SK-N-SH treated with all-trans-retinoic acid at 6 μM for 48 hours (cell line): Measurements from ENCODE around the gene BEGAIN.

ENCODE experiments used
- ATAC-seq: fragments of 200-7000 bp; cut with Tn5 transposase; 3 replicates; pipeline ENCODE4 v1.9.1; 2020; ENCODE audit warnings: mild to moderate bottlenecking, moderate library complexity
- ARNTL ChIP-seq: fragments of 450-650 bp; formaldehyde crosslinking; IDR thresholded peaks from 2 replicates; pipeline ENCODE4 v1.5.0; 2020; ENCODE audit warnings: low read depth, mild to moderate bottlenecking, moderate library complexity, borderline replicate concordance
- BACH2 ChIP-seq: fragments of 250-450 bp; sonication (Bioruptor Pico); IDR thresholded peaks from 2 replicates; pipeline ENCODE4 v1.9.0; 2021; ENCODE audit warnings: mild to moderate bottlenecking, borderline replicate concordance
- CSDC2 ChIP-seq: fragments of 250-450 bp; sonication (Bioruptor Pico); IDR thresholded peaks from 2 replicates; pipeline ENCODE4 v1.5.0; 2020; ENCODE audit warnings: mild to moderate bottlenecking, moderate library complexity
- GLIS3 ChIP-seq: fragments of 250-450 bp; sonication (Bioruptor Pico); IDR thresholded peaks from 2 replicates; pipeline ENCODE4 v1.5.0; 2020; ENCODE audit warnings: mild to moderate bottlenecking, moderate library complexity
- PPARA ChIP-seq: fragments of 250-450 bp; sonication (Bioruptor Pico); IDR thresholded peaks from 2 replicates; pipeline ENCODE4 v1.5.0; 2020; ENCODE audit warnings: mild to moderate bottlenecking, borderline replicate concordance
- SNAI2 ChIP-seq: fragments of 250-450 bp; sonication (Bioruptor Pico); IDR thresholded peaks from 2 replicates; pipeline ENCODE4 v1.5.0; 2020; ENCODE audit warnings: mild to moderate bottlenecking, moderate library complexity
- TOX ChIP-seq: fragments of 250-450 bp; sonication (Bioruptor Pico); IDR thresholded peaks from 2 replicates; pipeline ENCODE4 v1.8.0; 2021; ENCODE audit warnings: mild to moderate bottlenecking, moderate library complexity, borderline replicate concordance
- ZC3H10 ChIP-seq: fragments of 250-450 bp; sonication (Bioruptor Pico); IDR thresholded peaks from 2 replicates; pipeline ENCODE4 v1.5.1; 2021; ENCODE audit warnings: mild to moderate bottlenecking, moderate library complexity
- ZFP3 ChIP-seq: fragments of 250-450 bp; sonication (Bioruptor Pico); IDR thresholded peaks from 2 replicates; pipeline ENCODE4 v1.5.0; 2020; ENCODE audit warnings: mild to moderate bottlenecking, moderate library complexity
- ZFP30 ChIP-seq: fragments of 450-650 bp; formaldehyde crosslinking; IDR thresholded peaks from 2 replicates; pipeline ENCODE4 v1.5.0; 2022; ENCODE audit warnings: mild to moderate bottlenecking, moderate library complexity
- ZNF565 ChIP-seq: fragments of 450-650 bp; formaldehyde crosslinking; conservative IDR thresholded peaks from 2 replicates; pipeline ENCODE4 v1.5.0; 2020; ENCODE audit warnings: low read depth, mild to moderate bottlenecking, moderate library complexity
- ZNF8 ChIP-seq: fragments of 450-650 bp; formaldehyde crosslinking; IDR thresholded peaks from 2 replicates; pipeline ENCODE4 v1.5.0; 2020; ENCODE audit warnings: mild to moderate bottlenecking, moderate library complexity
- TF ChIP-seq, protein P1 (sequence below): fragments of 250-450 bp; sonication (Bioruptor Pico); IDR thresholded peaks from 2 replicates; pipeline ENCODE4 v1.8.0; 2020; ENCODE audit warnings: mild to moderate bottlenecking, moderate library complexity, borderline replicate concordance
- TF ChIP-seq, protein P2 (sequence below): fragments of 250-450 bp; sonication (Bioruptor Pico); IDR thresholded peaks from 2 replicates; pipeline ENCODE4 v1.5.0; 2020; ENCODE audit warnings: mild to moderate bottlenecking, moderate library complexity
- TF ChIP-seq, protein P3 (sequence below): fragments of 250-450 bp; sonication (Bioruptor Pico); IDR thresholded peaks from 2 replicates; pipeline ENCODE4 v1.5.1; 2021; ENCODE audit warnings: mild to moderate bottlenecking, moderate library complexity

Gene BEGAIN

DNA sequence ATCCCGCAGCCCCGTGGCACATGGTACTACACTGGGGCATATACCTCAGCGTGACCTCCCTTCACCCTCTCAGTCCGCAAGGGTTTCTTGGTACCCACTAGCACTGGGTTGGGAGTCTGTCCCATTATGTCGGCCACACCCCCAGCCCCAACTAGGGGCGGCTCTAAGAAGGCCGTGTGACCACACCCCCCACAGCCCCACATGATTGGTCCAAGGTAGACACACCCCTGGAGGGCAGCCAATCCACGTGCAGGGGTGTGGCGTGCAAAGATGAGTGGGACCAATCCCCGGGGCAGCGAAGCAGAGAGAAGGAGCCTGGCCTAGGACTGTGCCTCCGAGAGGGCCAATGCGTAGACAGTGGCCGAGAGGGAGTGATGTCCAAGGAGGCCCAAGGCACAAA lies 34.6 kb upstream of the BEGAIN start:
- TF ChIP-seq SNAI2 (no peak), ZNF565 (CRISPR knock-in tag) (no peak), TOX (CRISPR knock-in tag) (no peak), ZFP3 (CRISPR knock-in tag) (no peak), ZFP30 (no peak), ZNF8 (CRISPR knock-in tag) (no peak)
- TF ChIP-seq, protein P1, sequence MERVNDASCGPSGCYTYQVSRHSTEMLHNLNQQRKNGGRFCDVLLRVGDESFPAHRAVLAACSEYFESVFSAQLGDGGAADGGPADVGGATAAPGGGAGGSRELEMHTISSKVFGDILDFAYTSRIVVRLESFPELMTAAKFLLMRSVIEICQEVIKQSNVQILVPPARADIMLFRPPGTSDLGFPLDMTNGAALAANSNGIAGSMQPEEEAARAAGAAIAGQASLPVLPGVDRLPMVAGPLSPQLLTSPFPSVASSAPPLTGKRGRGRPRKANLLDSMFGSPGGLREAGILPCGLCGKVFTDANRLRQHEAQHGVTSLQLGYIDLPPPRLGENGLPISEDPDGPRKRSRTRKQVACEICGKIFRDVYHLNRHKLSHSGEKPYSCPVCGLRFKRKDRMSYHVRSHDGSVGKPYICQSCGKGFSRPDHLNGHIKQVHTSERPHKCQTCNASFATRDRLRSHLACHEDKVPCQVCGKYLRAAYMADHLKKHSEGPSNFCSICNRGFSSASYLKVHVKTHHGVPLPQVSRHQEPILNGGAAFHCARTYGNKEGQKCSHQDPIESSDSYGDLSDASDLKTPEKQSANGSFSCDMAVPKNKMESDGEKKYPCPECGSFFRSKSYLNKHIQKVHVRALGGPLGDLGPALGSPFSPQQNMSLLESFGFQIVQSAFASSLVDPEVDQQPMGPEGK (CRISPR knock-in tag): no peak
- TF ChIP-seq, protein P2, sequence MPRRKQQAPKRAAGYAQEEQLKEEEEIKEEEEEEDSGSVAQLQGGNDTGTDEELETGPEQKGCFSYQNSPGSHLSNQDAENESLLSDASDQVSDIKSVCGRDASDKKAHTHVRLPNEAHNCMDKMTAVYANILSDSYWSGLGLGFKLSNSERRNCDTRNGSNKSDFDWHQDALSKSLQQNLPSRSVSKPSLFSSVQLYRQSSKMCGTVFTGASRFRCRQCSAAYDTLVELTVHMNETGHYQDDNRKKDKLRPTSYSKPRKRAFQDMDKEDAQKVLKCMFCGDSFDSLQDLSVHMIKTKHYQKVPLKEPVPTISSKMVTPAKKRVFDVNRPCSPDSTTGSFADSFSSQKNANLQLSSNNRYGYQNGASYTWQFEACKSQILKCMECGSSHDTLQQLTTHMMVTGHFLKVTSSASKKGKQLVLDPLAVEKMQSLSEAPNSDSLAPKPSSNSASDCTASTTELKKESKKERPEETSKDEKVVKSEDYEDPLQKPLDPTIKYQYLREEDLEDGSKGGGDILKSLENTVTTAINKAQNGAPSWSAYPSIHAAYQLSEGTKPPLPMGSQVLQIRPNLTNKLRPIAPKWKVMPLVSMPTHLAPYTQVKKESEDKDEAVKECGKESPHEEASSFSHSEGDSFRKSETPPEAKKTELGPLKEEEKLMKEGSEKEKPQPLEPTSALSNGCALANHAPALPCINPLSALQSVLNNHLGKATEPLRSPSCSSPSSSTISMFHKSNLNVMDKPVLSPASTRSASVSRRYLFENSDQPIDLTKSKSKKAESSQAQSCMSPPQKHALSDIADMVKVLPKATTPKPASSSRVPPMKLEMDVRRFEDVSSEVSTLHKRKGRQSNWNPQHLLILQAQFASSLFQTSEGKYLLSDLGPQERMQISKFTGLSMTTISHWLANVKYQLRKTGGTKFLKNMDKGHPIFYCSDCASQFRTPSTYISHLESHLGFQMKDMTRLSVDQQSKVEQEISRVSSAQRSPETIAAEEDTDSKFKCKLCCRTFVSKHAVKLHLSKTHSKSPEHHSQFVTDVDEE (CRISPR knock-in tag): no peak
- TF ChIP-seq, protein P3, sequence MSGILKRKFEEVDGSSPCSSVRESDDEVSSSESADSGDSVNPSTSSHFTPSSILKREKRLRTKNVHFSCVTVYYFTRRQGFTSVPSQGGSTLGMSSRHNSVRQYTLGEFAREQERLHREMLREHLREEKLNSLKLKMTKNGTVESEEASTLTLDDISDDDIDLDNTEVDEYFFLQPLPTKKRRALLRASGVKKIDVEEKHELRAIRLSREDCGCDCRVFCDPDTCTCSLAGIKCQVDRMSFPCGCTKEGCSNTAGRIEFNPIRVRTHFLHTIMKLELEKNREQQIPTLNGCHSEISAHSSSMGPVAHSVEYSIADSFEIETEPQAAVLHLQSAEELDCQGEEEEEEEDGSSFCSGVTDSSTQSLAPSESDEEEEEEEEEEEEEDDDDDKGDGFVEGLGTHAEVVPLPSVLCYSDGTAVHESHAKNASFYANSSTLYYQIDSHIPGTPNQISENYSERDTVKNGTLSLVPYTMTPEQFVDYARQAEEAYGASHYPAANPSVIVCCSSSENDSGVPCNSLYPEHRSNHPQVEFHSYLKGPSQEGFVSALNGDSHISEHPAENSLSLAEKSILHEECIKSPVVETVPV (CRISPR knock-in tag): no peak
- no peak for ATAC-seq

- ATAC-seq: 0 out of 3 replicates have a peak, but pooled peaks have one; percentile 25
- TF ChIP-seq ARNTL (CRISPR knock-in tag) (no peak), ZNF565 (CRISPR knock-in tag) (no peak), CSDC2 (CRISPR knock-in tag) (no peak), PPARA (no peak), ZC3H10 (CRISPR knock-in tag) (no peak), ZFP30 (no peak)
- TF ChIP-seq, protein P3 (CRISPR knock-in tag): no peak
Measured at GRCh38 chr14:100620255-100621100, 33.3 kb upstream of the BEGAIN start.

- TF ChIP-seq ZNF8 (CRISPR knock-in tag): no peak
- TF ChIP-seq BACH2 (CRISPR knock-in tag): no peak
- no peak for TF ChIP-seq CSDC2 (CRISPR knock-in tag)
- no peak for ATAC-seq
Measured at GRCh38 chr14:100619396-100620254, 32.4 kb upstream of the BEGAIN start.

DNA sequence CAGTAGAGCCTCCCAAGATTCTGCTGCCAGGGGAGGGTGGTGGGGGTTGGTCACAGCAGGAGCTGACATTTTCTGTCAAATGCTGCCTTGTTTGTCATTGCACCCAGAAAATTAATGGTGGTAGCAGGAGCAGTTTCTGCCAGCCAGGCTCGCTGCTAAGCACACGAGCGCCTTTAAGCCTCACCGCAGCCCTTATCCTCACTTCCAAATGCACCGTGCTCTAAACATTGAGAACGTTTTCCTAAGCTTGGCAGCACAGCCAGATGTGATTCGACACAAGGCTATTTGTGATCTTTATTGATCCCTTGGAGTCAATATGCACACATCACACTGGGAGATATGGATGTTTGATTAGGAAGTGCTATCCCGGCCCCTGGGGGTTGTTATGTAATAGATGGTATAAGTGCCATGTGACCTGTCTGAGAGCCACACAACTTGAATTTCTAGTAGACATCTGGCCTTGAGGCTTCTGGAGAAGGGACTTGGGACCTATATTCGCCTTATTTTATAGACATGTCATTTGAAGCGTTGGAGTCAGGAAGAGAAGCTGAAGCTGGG lies 31.6 kb upstream of the BEGAIN start:
- TF ChIP-seq ZFP3 (CRISPR knock-in tag) (no peak), ZC3H10 (CRISPR knock-in tag) (no peak), CSDC2 (CRISPR knock-in tag) (no peak), GLIS3 (CRISPR knock-in tag) (no peak)
- TF ChIP-seq, protein P1 (CRISPR knock-in tag): no peak
- TF ChIP-seq, all 23 proteins: peak for 0
- ATAC-seq: no peak
